Right ventricle myocardium superior (tissue), 1 donor: ENCODE data around the gene GJA8. TPM values are rescaled to one million over a fixed set of nuclear protein-coding genes. Genes with fewer than 3 reads are reported as not detected.
"Not testable (repeated sequence)": the region's sequence is repeated elsewhere in the genome, so short reads cannot be mapped to it uniquely, and the experiment has no call there.

ENCODE experiments used
- ATAC-seq: fragments of 200-7000 bp; cut with Tn5 transposase; one replicate; pipeline ENCODE4 v1.9.1; 2020; ENCODE audit warnings: mild to moderate bottlenecking; ENCODE audit not compliant: poor library complexity
- DNase-seq: peaks from one replicate; pipeline ENCODE4 v3.0.0-alpha.2; 2020
- intact Hi-C: fragments of 100-400 bp; cut with DNase I; formaldehyde crosslinking; loops from one replicate; pipeline ENCODE4 v1.11.2; 2022
- total RNA-seq: library from RNA; stranded (reverse); fragmentation: NEBNext Ultra II Directional; extraction: Animal tissue kit (Norgen Biotek cat#: 25700); gene quantifications from one replicate; pipeline ENCODE4 v1.2.1, GENCODE V29; 2021
- donor health status: DM: no; HTN: yes; CAD: no; lungs with severe emphysema.

Gene GJA8
- total RNA-seq, 1 donor from 2014 or later, result not detected

- no peak for DNase-seq
- intact Hi-C loops, result no loop called here
- no peak for ATAC-seq
Measured at GRCh38 chr1:147913362-147913942, 10.9 kb downstream of the GJA8 start.

GRCh38 chr1:147919896-147920295 is 17.3 kb downstream of the GJA8 start:
- intact Hi-C loops, result no loop called here
- no peak for ATAC-seq

GRCh38 chr1:147924813-147925212 is 22.2 kb downstream of the GJA8 start:
- no peak for ATAC-seq
- intact Hi-C loops, result no loop called here
- DNase-seq, result no peak

More at GRCh38 chr1:147919896-147920295, 17.3 kb downstream of the GJA8 start:
- no peak for DNase-seq

- intact Hi-C loops, ATAC-seq, DNase-seq: not testable (repeated sequence)
Measured at GRCh38 chr1:147927215-147927614, 24.6 kb downstream of the GJA8 start.

- ATAC-seq, intact Hi-C loops, DNase-seq: not testable (repeated sequence)
Measured at GRCh38 chr1:147927689-147928088, 25.1 kb downstream of the GJA8 start.

- intact Hi-C loops, result not testable (repeated sequence)
- ATAC-seq (peak; percentile 100), DNase-seq (peak; percentile 95)
Measured at GRCh38 chr1:147928236-147929132, 25.9 kb downstream of the GJA8 start, which contains the start of gene GPR89B. Gene GPR89B, plus strand, starts transcription at chr1:147928420. Its CDS starts 117 bp downstream, at chr1:147928537.

GRCh38 chr1:147931137-147931536 is 28.5 kb downstream of the GJA8 start:
- intact Hi-C loops, ATAC-seq, DNase-seq: not testable (repeated sequence)

GRCh38 chr1:147935296-147935695 is 32.7 kb downstream of the GJA8 start:
- DNase-seq, ATAC-seq, intact Hi-C loops: not testable (repeated sequence)

GRCh38 chr1:147940456-147940855 is 37.9 kb downstream of the GJA8 start:
- intact Hi-C loops, DNase-seq, ATAC-seq: not testable (repeated sequence)

- intact Hi-C loops, result not testable (repeated sequence)
Measured at GRCh38 chr1:147942563-147942962, 40.0 kb downstream of the GJA8 start.

GRCh38 chr1:147949517-147949916 is 46.9 kb downstream of the GJA8 start:
- ATAC-seq, intact Hi-C loops, DNase-seq: not testable (repeated sequence)

More at GRCh38 chr1:147942563-147942962, 40.0 kb downstream of the GJA8 start:
- not testable (repeated sequence) for DNase-seq, ATAC-seq

Other genes with a start within 250 kb of the GJA8 start
- 9.1 TPM for gene ACP6, start 232.3 kb upstream of the GJA8 start, total RNA-seq
- gene GJA5, start 142.2 kb upstream of the GJA8 start, total RNA-seq, result 8.1 TPM
- 5.9 TPM for gene GPR89B, start 25.6 kb downstream of the GJA8 start, total RNA-seq
- 3.1 TPM for gene NBPF11, start 249.5 kb downstream of the GJA8 start, total RNA-seq